ENCODE data around the gene DCLRE1B.

Gene DCLRE1B

GRCh38 chr1:113930499-113931161, 25.5 kb downstream of the DCLRE1B start:
- H3K4me3 ChIP-seq (ENCODE audit: low read depth, low read length), result peak overlapping the region; percentile 92

GRCh38 chr1:113931451-113931851, 26.3 kb downstream of the DCLRE1B start:
- no peak for TF ChIP-seq CTCF (IDR thresholded peaks at IDR 0.05; ENCODE audit: control insufficient read depth, extremely low read depth, insufficient read depth)
- peak overlapping the region; percentile 16; the same call in 1 of the 2 replicates for H3K4me3 ChIP-seq (ENCODE audit: low read depth, low read length)
- peak; percentile 42 for DNase-seq (ENCODE audit: low read depth)

More at GRCh38 chr1:113930499-113931161, 25.5 kb downstream of the DCLRE1B start:
- no peak for DNase-seq (ENCODE audit: low read depth)
- no peak for TF ChIP-seq CTCF (IDR thresholded peaks at IDR 0.05; ENCODE audit: control insufficient read depth, extremely low read depth, insufficient read depth)

DNA sequence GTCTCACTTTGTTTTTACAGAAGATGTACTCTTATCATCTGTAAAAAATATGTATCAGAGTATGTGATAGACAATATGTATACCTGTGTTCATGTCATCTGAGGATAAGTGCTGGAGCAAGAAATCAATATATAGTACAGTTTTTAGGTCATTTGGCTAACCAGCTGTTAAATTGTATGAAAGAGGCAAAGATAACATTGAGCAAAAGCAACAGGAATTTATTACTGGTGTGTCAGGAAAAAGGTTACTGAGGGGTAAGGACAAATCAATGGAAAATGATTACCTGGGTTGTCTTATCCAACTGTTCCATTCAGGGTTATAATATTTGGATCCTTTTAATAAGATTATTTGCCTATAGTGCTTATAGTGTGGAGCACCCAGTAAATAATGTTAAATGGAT, 28.9 kb downstream of the DCLRE1B start:
- DNase-seq (ENCODE audit: low read depth), result no peak
- no peak overlapping the region for H3K4me3 ChIP-seq (ENCODE audit: low read depth, low read length)
- no peak for TF ChIP-seq CTCF (IDR thresholded peaks at IDR 0.05; ENCODE audit: control insufficient read depth, extremely low read depth, insufficient read depth)

DNA sequence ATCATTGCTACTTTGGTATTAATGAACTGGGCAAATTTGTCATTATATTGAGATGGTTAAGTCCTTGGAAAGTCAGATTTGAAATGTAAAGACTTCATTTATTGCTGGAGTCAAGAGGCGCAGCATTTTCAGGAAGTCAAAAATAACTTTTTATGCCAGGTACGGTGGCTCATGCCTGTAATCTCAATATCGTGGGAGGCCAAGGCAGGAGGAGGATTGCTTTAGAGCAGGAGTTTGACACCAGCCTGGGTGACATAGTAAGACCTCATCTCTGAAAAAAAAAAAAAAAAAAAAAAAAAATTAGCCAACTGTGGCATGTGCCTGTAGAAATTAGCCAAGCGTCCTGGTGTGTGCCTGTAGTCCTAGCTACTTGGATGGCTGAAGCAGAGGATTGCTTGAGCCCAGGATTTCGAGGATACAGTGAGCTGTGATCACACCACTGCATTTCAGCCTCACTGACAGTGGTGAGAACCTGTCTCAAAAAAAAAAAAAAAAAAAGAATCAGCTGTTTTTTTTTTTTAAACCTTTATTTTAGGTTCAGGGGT, 29.5 kb downstream of the DCLRE1B start:
- no peak for DNase-seq (ENCODE audit: low read depth)
- H3K4me3 ChIP-seq (ENCODE audit: low read depth, low read length), result no peak overlapping the region
- no peak for TF ChIP-seq CTCF (IDR thresholded peaks at IDR 0.05; ENCODE audit: control insufficient read depth, extremely low read depth, insufficient read depth)

DNA sequence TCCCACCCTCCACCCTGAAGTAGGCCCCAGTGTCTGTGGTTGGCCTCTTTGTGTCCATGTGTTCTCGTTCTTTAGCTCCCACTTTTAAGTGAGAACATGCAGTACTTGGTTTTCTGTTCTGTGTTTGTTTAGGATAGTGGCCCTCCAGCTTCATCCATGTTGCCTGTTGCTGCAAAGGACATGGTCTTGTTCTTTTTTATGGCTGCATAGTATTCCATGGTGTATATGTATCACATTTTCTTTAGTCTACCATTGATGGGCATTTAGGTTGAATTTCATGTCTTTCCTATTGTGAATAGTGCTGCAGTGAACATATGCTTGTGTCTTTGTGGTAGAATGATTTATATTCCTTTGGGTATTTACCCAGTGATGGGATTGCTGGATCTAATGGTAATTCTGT, 30.1 kb downstream of the DCLRE1B start:
- H3K4me3 ChIP-seq (ENCODE audit: low read depth, low read length), result no peak overlapping the region
- no peak for DNase-seq (ENCODE audit: low read depth)
- TF ChIP-seq CTCF (IDR thresholded peaks at IDR 0.05; ENCODE audit: control insufficient read depth, extremely low read depth, insufficient read depth), result no peak

DNA sequence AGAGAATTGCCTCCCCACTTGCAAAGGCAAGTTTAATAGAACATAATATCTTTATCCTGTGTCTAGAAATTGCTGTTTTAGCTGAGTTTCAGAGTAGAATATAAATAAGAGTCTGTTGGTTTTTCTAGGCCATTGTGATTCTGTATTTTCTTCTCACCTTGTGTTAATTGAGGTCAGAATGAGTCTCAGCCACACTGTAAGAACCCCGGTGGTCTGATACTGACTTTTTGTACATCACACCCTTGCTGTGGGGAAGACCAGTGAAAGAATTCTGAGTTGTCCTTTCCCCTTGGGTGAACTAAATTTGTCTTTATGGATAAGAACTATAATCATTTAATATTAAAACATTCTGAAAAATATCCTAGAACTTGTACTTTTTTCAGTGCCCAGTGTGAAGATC, 30.8 kb downstream of the DCLRE1B start:
- no peak overlapping the region for H3K4me3 ChIP-seq (ENCODE audit: low read depth, low read length)
- TF ChIP-seq CTCF (IDR thresholded peaks at IDR 0.05; ENCODE audit: control insufficient read depth, extremely low read depth, insufficient read depth), result no peak
- no peak for DNase-seq (ENCODE audit: low read depth)

- no peak for DNase-seq (ENCODE audit: low read depth)
- H3K4me3 ChIP-seq (ENCODE audit: low read depth, low read length), result no peak overlapping the region
- TF ChIP-seq CTCF (IDR thresholded peaks at IDR 0.05; ENCODE audit: control insufficient read depth, extremely low read depth, insufficient read depth), result no peak
Observed at GRCh38 chr1:113937146-113937545, 32.0 kb downstream of the DCLRE1B start.

Data from LNCaP clone FGC (cell line).